Stimulated activated CD4-positive, alpha-beta T cell treated with anti-CD3 and anti-CD28 coated beads, Interleukin-2, amount 100 ng/mL, for 48 hours (primary cell): ENCODE results near the gene ST7.

Source experiments
- DNase-seq, 2 donors: peaks; one replicate each; pipeline ENCODE4 v3.0.0-alpha.2; 2020

The ST7 gene

GRCh38 chr7:117069379-117069778, 116.1 kb downstream of the ST7 start:
- DNase-seq = no peak

GRCh38 chr7:117071551-117071950, 118.2 kb downstream of the ST7 start:
- no peak for DNase-seq

GRCh38 chr7:117072620-117073118, 119.4 kb downstream of the ST7 start:
- no peak for DNase-seq

GRCh38 chr7:117074378-117074777, 121.1 kb downstream of the ST7 start:
- no peak for DNase-seq

GRCh38 chr7:117075934-117076333, 122.6 kb downstream of the ST7 start:
- no peak for DNase-seq

GRCh38 chr7:117076426-117076943, 123.2 kb downstream of the ST7 start:
- no peak for DNase-seq

- DNase-seq = no peak
These were observed 124.4 kb downstream of the ST7 start for GRCh38 chr7:117077658-117078057.

GRCh38 chr7:117082647-117083046, 129.3 kb downstream of the ST7 start:
- DNase-seq = no peak

- no peak for DNase-seq
These were observed 130.3 kb downstream of the ST7 start for GRCh38 chr7:117083648-117084047.

GRCh38 chr7:117084286-117084685, 131.0 kb downstream of the ST7 start:
- no peak for DNase-seq

- DNase-seq = no peak
These were observed 132.0 kb downstream of the ST7 start for GRCh38 chr7:117085275-117085674.

GRCh38 chr7:117085769-117086463, 132.6 kb downstream of the ST7 start:
- DNase-seq = no peak

GRCh38 chr7:117086788-117087187, 133.5 kb downstream of the ST7 start:
- DNase-seq = no peak

GRCh38 chr7:117087639-117088396, 134.5 kb downstream of the ST7 start:
- DNase-seq = no peak

- DNase-seq = no peak
These were observed 135.4 kb downstream of the ST7 start for GRCh38 chr7:117088623-117089194.

- DNase-seq = no peak
These were observed 137.5 kb downstream of the ST7 start for GRCh38 chr7:117090791-117091190.

GRCh38 chr7:117091721-117092120, 138.4 kb downstream of the ST7 start:
- DNase-seq = no peak

- DNase-seq = no peak
These were observed 139.5 kb downstream of the ST7 start for GRCh38 chr7:117092785-117093184.

- DNase-seq = no peak
These were observed 141.2 kb downstream of the ST7 start for GRCh38 chr7:117094457-117094856.

- no peak for DNase-seq
These were observed 141.8 kb downstream of the ST7 start for GRCh38 chr7:117095055-117095454.

- no peak for DNase-seq
These were observed 143.0 kb downstream of the ST7 start for GRCh38 chr7:117096330-117096729.

- no peak for DNase-seq
These were observed 143.6 kb downstream of the ST7 start for GRCh38 chr7:117096942-117097341.

- no peak for DNase-seq
These were observed 144.6 kb downstream of the ST7 start for GRCh38 chr7:117097860-117098259.

- DNase-seq = no peak
These were observed 145.2 kb downstream of the ST7 start for GRCh38 chr7:117098457-117098856.
